Kidney (tissue), 14 donors: ENCODE data around the gene ANKFY1. TPM values are rescaled to one million over a fixed set of nuclear protein-coding genes. Genes with fewer than 3 reads are reported as not detected.

Source experiments
- DNase-seq, 5 donors: peaks; one replicate each; pipeline ENCODE4 v3.0.0-alpha.2; 2013 to 2020
- FAIRE-seq: peaks from 2 replicates; lab custom pipeline; 2012; peaks lifted over from hg19 to GRCh38; lab: Jason Lieb, UNC
- H3K27ac ChIP-seq, 2 donors: one replicate each; pipeline ENCODE4 v1.7.0; 2013; ENCODE audit warnings: low read depth in 2 of 2, low read length in 2 of 2, inconsistent platforms in 1 of 2
- H3K27me3 ChIP-seq: one replicate; pipeline ENCODE4 v1.7.1; 2013; ENCODE audit warnings: low read length, inconsistent platforms; ENCODE audit not compliant: control insufficient read depth, insufficient read depth
- H3K36me3 ChIP-seq, 3 donors: one replicate each; pipeline versions ENCODE4 v1.7.0 to v1.7.1; 2013; ENCODE audit warnings: low read length in 3 of 3, control low read depth in 1 of 3, inconsistent platforms in 1 of 3; ENCODE audit not compliant: insufficient read depth in 3 of 3, control insufficient read depth in 2 of 3
- H3K4me1 ChIP-seq, 3 donors: one replicate each; pipeline versions ENCODE4 v1.7.0 to v1.7.1; 2013; ENCODE audit warnings: low read length in 3 of 3, inconsistent platforms in 1 of 3, low read depth in 1 of 3; ENCODE audit not compliant: control insufficient read depth in 2 of 3, insufficient read depth in 2 of 3
- H3K4me3 ChIP-seq, 3 donors: one replicate each; pipeline versions ENCODE4 v1.7.0 to v1.8.1; 2013; ENCODE audit warnings: low read length in 3 of 3, control low read depth in 1 of 3, inconsistent platforms in 1 of 3
- H3K9ac ChIP-seq, 3 donors: one replicate each; pipeline versions ENCODE4 v1.7.0 to v1.7.1; 2013; ENCODE audit warnings: low read length in 3 of 3, control low read depth in 1 of 3, inconsistent platforms in 1 of 3
- H3K9me3 ChIP-seq, 3 donors: one replicate each; pipeline versions ENCODE4 v1.7.0 to v1.7.1; 2013; ENCODE audit warnings: low read length in 3 of 3, control low read depth in 1 of 3, inconsistent platforms in 1 of 3; ENCODE audit not compliant: control insufficient read depth in 2 of 3, insufficient read depth in 1 of 3
- CTCF ChIP-seq: IDR thresholded peaks from 3 replicates; pipeline ENCODE4 v1.5.1; 2012; ENCODE audit warnings: mild to moderate bottlenecking, moderate library complexity, borderline replicate concordance; ENCODE audit not compliant: insufficient read depth; ENCODE audit errors: extremely low read depth
- intact Hi-C: fragments of 100-400 bp; cut with DNase I; formaldehyde crosslinking; loops from one replicate; pipeline ENCODE4 v1.11.1; 2022
- polyA plus RNA-seq: library from polyadenylated mRNA; stranded (reverse); fragments of 350-450 nt; fragmentation: Illumina TruSeq; extraction: RNeasy Lipid Tissue Mini Kit (QIAGEN cat#74804); gene quantifications from one replicate; pipeline ENCODE4 v1.2.3, GENCODE V29; 2014; ENCODE audit warnings: low read depth, low replicate concordance; ENCODE audit not compliant: insufficient read depth
- total RNA-seq: library from RNA; stranded (reverse); fragmentation: NEBNext Ultra II Directional; extraction: Animal tissue kit (Norgen Biotek cat#: 25700); gene quantifications from one replicate; pipeline ENCODE4 v1.2.1, GENCODE V29; 2021
- donor health status: control.
- donor health status: control.
- donor health status: control.
- donor health status: control.
- donor health status: control.
- donor health status: DM: yes; HTN: yes; CAD: no.
- donor health status: Normal renal cell carcinoma (clear cell type).

The ANKFY1 gene
- total and polyA plus RNA-seq, 2 donors from 2014 or later, result 10.9 to 61.7 TPM

DNA sequence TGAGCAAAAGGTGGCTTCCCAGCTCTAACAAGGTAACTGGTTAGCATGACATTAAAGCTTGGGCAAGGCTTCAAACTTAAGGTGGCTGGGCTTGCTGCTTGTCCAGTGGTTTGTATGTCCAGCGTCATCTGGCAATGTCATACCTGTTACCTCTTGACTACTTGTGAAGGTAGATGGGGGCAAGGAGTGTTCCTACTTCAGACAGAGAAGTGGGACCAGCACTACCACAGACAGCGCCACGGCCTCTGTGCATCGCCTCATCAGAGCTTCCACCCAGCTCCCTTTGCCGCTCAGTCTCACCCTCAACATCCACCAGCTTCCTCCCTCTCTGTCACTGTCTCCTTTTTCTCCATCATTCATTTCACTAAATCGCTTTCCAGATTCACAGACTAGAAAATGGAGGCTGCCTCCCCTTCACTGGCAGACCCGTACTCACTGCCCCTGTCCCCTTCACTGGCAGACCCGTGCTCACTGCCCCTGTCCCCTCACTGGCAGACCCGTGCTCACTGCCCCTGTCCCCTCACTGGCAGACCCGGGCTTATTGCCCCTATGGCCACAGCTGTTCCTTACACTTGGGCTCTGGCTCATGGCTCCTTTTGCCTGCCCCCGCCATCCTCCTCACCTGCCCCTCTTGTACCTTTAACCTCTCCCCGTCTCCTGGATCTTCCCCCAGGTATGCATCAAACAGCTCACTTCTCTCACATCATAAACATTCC lies 106.0 kb downstream of the ANKFY1 start:
- intact Hi-C loops, result no loop called here
- peaks cover 1 to 10% (median 2%) of the 10 kb centered on the region in 3 donors for H3K4me1 ChIP-seq
- H3K27ac ChIP-seq, result no peak overlapping the region
- TF ChIP-seq CTCF, result no peak
- no peaks in the 10 kb centered on the region for H3K27me3 ChIP-seq
- no peak for DNase-seq
- no peaks in the 10 kb centered on the region for H3K9me3 ChIP-seq
- FAIRE-seq, result no peak
- H3K36me3 ChIP-seq, result peaks cover 3 to 41% (median 30%) of the 10 kb centered on the region in 3 donors
- no peak overlapping the region for H3K9ac ChIP-seq
- no peak overlapping the region for H3K4me3 ChIP-seq

DNA sequence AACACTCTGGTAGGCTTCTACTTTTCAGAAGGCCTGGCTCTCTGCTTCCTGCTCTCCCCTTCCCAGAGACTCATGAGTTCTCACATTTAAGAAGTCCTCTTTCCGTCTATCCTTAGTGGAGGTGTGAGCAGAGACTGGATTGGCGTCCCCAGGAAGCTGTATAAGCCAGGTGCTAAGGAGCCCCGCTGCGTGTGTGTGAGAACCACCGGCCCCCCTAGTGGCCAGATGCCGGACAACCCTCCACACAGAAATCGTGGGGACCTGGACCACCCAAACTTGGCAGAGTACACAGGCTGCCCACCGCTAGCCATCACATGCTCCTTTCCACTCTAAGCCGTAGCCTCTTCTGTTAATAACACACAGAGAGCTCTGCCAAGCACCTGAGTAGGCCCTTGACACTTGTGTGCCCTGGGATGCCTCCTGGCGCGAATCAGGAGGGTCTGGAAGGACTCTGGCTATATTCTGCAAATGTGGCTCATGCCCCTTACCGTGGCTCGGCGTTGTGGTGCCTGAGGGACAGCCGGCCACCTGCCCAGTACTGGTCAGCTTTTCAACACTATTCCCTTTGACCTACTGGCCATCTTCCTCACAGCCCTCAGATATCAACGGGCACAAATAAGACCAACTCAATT lies 106.9 kb downstream of the ANKFY1 start:
- DNase-seq, result no peak
- H3K36me3 ChIP-seq, result peaks cover 3 to 46% (median 30%) of the 10 kb centered on the region in 3 donors
- H3K4me1 ChIP-seq, result peaks cover 0 to 9% (median 0%) of the 10 kb centered on the region in 3 donors
- H3K27me3 ChIP-seq, result no peaks in the 10 kb centered on the region
- no peak overlapping the region for H3K27ac ChIP-seq
- no peaks in the 10 kb centered on the region for H3K9me3 ChIP-seq
- no peak for FAIRE-seq
- intact Hi-C loops, result no loop called here
- H3K9ac ChIP-seq, result no peak overlapping the region
- no peak for TF ChIP-seq CTCF
- no peak overlapping the region for H3K4me3 ChIP-seq

DNA sequence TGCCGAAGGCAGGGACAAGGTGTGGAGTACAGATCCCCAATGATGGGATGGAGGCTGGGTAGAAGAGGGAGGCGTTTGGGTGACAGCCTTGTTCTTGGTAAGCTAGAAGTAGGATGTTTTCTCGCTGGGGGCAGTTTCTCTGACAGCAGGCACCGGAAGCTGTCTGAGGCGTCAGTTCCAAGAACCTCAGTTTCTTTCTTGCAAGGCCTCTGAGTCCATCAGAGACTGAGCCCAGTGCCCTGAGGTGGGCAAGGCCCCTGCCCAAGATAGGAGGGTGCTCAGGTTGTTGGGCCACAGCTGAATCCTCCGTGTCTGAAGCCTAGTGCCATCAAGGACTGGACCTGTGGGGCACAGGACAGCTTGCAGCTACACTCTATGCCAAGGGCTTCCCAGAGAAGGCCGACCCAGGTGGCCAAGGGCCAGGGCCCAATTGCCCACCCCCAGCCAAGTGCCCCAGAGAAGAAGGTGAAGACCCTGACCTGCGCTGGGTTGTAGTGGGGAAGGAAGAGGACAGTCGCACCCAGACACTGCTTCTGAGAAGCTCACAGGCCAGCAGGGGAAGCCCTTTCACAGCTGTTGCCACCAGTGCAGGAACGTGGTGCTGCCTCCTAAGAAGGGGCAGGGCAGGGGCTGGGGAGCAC lies 107.7 kb downstream of the ANKFY1 start:
- DNase-seq, result no peak
- Histone ChIP-seq H3K9me3 (no peaks in the 10 kb centered on the region), H3K36me3 (peaks cover 3 to 46% (median 30%) of the 10 kb centered on the region in 3 donors), H3K27ac (no peak overlapping the region), H3K27me3 (no peaks in the 10 kb centered on the region), H3K4me1 (peaks cover 0 to 1% (median 0%) of the 10 kb centered on the region in 3 donors), H3K9ac (no peak overlapping the region), H3K4me3 (no peak overlapping the region)
- no peak for TF ChIP-seq CTCF
- intact Hi-C loops, result no loop called here
- no peak for FAIRE-seq
